WTC11 (cell line): ENCODE results near the gene SUGT1.

Experiments
- ATF1 ChIP-seq: sonication (generic); formaldehyde crosslinking; IDR thresholded peaks from 2 replicates; pipeline ENCODE4 v1.8.1; 2023; ENCODE audit warnings: mild to moderate bottlenecking, moderate library complexity, missing genetic modification reagents
- ESRRA ChIP-seq: sonication (generic); formaldehyde crosslinking; IDR thresholded peaks from 2 replicates; pipeline ENCODE4 v1.8.1; 2022; ENCODE audit warnings: mild to moderate bottlenecking, missing genetic modification reagents, borderline replicate concordance
- FOXK1 ChIP-seq: sonication (generic); formaldehyde crosslinking; IDR thresholded peaks from 2 replicates; pipeline ENCODE4 v1.8.0; 2022; ENCODE audit warnings: mild to moderate bottlenecking, moderate library complexity, missing genetic modification reagents
- NFYB ChIP-seq: sonication (generic); formaldehyde crosslinking; conservative IDR thresholded peaks from 2 replicates; pipeline ENCODE4 v1.8.0; 2022; ENCODE audit warnings: low read depth, missing genetic modification reagents
- NR2C2 ChIP-seq: sonication (generic); formaldehyde crosslinking; IDR thresholded peaks from 2 replicates; pipeline ENCODE4 v1.8.0; 2022; ENCODE audit warnings: mild to moderate bottlenecking, missing genetic modification reagents
- SP1 ChIP-seq: sonication (generic); formaldehyde crosslinking; conservative IDR thresholded peaks from 2 replicates; pipeline ENCODE4 v1.8.1; 2022; ENCODE audit warnings: missing genetic modification reagents
- ZNF121 ChIP-seq: sonication (generic); formaldehyde crosslinking; IDR thresholded peaks from 2 replicates; pipeline ENCODE4 v1.8.0; 2023; ENCODE audit warnings: missing genetic modification reagents
- ZNF416 ChIP-seq: fragments of 250-450 bp; sonication (Bioruptor Pico); IDR thresholded peaks from 2 replicates; pipeline ENCODE4 v1.9.0; 2021; ENCODE audit warnings: mild to moderate bottlenecking, inconsistent platforms
- TF ChIP-seq, protein P1 (sequence below): sonication (generic); formaldehyde crosslinking; conservative IDR thresholded peaks from 2 replicates; pipeline ENCODE4 v1.8.1; 2022; ENCODE audit warnings: mild to moderate bottlenecking, missing genetic modification reagents
- TF ChIP-seq, protein P2 (sequence below): fragments of 200-600 bp; IDR thresholded peaks from 2 replicates; pipeline ENCODE4 v1.8.0; 2022; ENCODE audit warnings: antibody characterized with exemption
- TF ChIP-seq, protein P3 (sequence below): fragments of 250-450 bp; sonication (Bioruptor Pico); IDR thresholded peaks from 2 replicates; pipeline ENCODE4 v1.9.0; 2021; ENCODE audit warnings: moderate library complexity, mild to moderate bottlenecking, inconsistent platforms, borderline replicate concordance
- TF ChIP-seq, protein P4 (sequence below): sonication (generic); formaldehyde crosslinking; IDR thresholded peaks from 2 replicates; pipeline ENCODE4 v1.8.1; 2023; ENCODE audit warnings: mild to moderate bottlenecking, missing genetic modification reagents, moderate library complexity
- TF ChIP-seq, protein P5 (sequence below): sonication (generic); formaldehyde crosslinking; IDR thresholded peaks from 2 replicates; pipeline ENCODE4 v1.8.1; 2022; ENCODE audit warnings: mild to moderate bottlenecking, missing genetic modification reagents, moderate library complexity, borderline replicate concordance
- TF ChIP-seq, protein P6 (sequence below): sonication (generic); formaldehyde crosslinking; IDR thresholded peaks from 2 replicates; pipeline ENCODE4 v1.8.0; 2023; ENCODE audit warnings: missing genetic modification reagents

DNA sequence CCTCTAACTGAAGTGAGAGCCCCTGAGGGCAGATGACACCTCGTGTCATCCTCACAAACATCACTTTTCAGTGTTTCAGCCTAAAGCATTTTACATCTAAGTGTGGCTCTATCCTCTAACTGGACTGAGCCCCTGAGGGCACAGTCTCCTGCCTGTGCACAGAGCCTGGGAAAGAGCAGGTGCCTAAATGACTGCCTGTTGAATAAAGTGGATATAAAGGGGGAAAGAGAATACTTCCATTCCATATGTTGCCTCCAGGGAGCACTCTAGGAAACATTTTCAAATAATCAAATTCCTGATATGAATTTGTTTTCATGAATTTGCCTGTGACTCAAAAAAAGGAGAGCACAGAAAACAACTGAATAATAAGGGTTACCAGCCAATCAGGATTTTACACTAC lies 54.7 kb downstream of the SUGT1 start:
- TF ChIP-seq, protein P1, sequence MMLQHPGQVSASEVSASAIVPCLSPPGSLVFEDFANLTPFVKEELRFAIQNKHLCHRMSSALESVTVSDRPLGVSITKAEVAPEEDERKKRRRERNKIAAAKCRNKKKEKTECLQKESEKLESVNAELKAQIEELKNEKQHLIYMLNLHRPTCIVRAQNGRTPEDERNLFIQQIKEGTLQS (CRISPR knock-in tag), result no peak
- TF ChIP-seq NFYB (CRISPR knock-in tag) (no peak), FOXK1 (CRISPR knock-in tag) (no peak), NR2C2 (CRISPR knock-in tag) (no peak), ESRRA (CRISPR knock-in tag) (no peak), ZNF121 (CRISPR knock-in tag) (no peak), ATF1 (no peak), ZNF416 (no peak), SP1 (CRISPR knock-in tag) (no peak)
- TF ChIP-seq, protein P2, sequence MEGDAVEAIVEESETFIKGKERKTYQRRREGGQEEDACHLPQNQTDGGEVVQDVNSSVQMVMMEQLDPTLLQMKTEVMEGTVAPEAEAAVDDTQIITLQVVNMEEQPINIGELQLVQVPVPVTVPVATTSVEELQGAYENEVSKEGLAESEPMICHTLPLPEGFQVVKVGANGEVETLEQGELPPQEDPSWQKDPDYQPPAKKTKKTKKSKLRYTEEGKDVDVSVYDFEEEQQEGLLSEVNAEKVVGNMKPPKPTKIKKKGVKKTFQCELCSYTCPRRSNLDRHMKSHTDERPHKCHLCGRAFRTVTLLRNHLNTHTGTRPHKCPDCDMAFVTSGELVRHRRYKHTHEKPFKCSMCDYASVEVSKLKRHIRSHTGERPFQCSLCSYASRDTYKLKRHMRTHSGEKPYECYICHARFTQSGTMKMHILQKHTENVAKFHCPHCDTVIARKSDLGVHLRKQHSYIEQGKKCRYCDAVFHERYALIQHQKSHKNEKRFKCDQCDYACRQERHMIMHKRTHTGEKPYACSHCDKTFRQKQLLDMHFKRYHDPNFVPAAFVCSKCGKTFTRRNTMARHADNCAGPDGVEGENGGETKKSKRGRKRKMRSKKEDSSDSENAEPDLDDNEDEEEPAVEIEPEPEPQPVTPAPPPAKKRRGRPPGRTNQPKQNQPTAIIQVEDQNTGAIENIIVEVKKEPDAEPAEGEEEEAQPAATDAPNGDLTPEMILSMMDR, result no peak
- TF ChIP-seq, protein P3, sequence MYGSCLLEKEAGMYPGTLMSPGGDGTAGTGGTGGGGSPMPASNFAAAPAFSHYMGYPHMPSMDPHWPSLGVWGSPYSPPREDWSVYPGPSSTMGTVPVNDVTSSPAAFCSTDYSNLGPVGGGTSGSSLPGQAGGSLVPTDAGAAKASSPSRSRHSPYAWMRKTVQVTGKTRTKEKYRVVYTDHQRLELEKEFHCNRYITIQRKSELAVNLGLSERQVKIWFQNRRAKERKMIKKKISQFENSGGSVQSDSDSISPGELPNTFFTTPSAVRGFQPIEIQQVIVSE (CRISPR knock-in tag), result no peak
- TF ChIP-seq, protein P4, sequence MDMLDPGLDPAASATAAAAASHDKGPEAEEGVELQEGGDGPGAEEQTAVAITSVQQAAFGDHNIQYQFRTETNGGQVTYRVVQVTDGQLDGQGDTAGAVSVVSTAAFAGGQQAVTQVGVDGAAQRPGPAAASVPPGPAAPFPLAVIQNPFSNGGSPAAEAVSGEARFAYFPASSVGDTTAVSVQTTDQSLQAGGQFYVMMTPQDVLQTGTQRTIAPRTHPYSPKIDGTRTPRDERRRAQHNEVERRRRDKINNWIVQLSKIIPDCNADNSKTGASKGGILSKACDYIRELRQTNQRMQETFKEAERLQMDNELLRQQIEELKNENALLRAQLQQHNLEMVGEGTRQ (CRISPR knock-in tag), result no peak
- TF ChIP-seq, protein P5, sequence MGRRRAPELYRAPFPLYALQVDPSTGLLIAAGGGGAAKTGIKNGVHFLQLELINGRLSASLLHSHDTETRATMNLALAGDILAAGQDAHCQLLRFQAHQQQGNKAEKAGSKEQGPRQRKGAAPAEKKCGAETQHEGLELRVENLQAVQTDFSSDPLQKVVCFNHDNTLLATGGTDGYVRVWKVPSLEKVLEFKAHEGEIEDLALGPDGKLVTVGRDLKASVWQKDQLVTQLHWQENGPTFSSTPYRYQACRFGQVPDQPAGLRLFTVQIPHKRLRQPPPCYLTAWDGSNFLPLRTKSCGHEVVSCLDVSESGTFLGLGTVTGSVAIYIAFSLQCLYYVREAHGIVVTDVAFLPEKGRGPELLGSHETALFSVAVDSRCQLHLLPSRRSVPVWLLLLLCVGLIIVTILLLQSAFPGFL (CRISPR knock-in tag), result no peak
- TF ChIP-seq, protein P6, sequence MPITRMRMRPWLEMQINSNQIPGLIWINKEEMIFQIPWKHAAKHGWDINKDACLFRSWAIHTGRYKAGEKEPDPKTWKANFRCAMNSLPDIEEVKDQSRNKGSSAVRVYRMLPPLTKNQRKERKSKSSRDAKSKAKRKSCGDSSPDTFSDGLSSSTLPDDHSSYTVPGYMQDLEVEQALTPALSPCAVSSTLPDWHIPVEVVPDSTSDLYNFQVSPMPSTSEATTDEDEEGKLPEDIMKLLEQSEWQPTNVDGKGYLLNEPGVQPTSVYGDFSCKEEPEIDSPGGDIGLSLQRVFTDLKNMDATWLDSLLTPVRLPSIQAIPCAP (CRISPR knock-in tag), result no peak
